ENCODE measurements around the gene SH2D3C.
A peak's percentile ranks its signal among the peaks of the same experiment; 100 is the strongest.

Gene SH2D3C

GRCh38 chr9:127720031-127720864 is 58.2 kb downstream of the SH2D3C start:
- no peak for DNase-seq (ENCODE audit: low spot score)

GRCh38 chr9:127717766-127718165 is 60.7 kb downstream of the SH2D3C start:
- DNase-seq (ENCODE audit: low spot score) = no peak

- no peak for DNase-seq (ENCODE audit: low spot score)
Measured at GRCh38 chr9:127716412-127716811, 62.1 kb downstream of the SH2D3C start.

GRCh38 chr9:127715470-127716337 is 62.8 kb downstream of the SH2D3C start, which contains the start of the genes PTRH1 and TTC16:
PTRH1 (minus strand) TSS chr9:127715663; CDS start chr9:127715639, 24 bp downstream.
TTC16 (plus strand) TSS chr9:127716079; CDS start chr9:127716146, 67 bp downstream.
- peak; percentile 93 for DNase-seq (ENCODE audit: low spot score)

- DNase-seq (ENCODE audit: low spot score) = no peak
Measured at GRCh38 chr9:127714951-127715469, 63.5 kb downstream of the SH2D3C start.

- no peak for DNase-seq (ENCODE audit: low spot score)
Measured at GRCh38 chr9:127714020-127714750, 64.3 kb downstream of the SH2D3C start.

- no peak for DNase-seq (ENCODE audit: low spot score)
Measured at GRCh38 chr9:127712867-127713266, 65.6 kb downstream of the SH2D3C start.

GRCh38 chr9:127712371-127712770 is 66.1 kb downstream of the SH2D3C start:
- DNase-seq (ENCODE audit: low spot score) = no peak

GRCh38 chr9:127711831-127712274 is 66.6 kb downstream of the SH2D3C start:
- DNase-seq (ENCODE audit: low spot score) = no peak

GRCh38 chr9:127711226-127711701 is 67.2 kb downstream of the SH2D3C start:
- no peak for DNase-seq (ENCODE audit: low spot score)

- no peak for DNase-seq (ENCODE audit: low spot score)
Measured at GRCh38 chr9:127710204-127710783, 68.2 kb downstream of the SH2D3C start.

- DNase-seq (ENCODE audit: low spot score) = no peak
Measured at GRCh38 chr9:127708952-127709587, 69.4 kb downstream of the SH2D3C start.

- no peak for DNase-seq (ENCODE audit: low spot score)
Measured at GRCh38 chr9:127707766-127708165, 70.7 kb downstream of the SH2D3C start.

- no peak for DNase-seq (ENCODE audit: low spot score)
Measured at GRCh38 chr9:127706836-127707241, 71.6 kb downstream of the SH2D3C start, which contains the start of gene CFAP157. CFAP157 (plus strand) TSS chr9:127706988; CDS start chr9:127707032, 44 bp downstream.

GRCh38 chr9:127705577-127706379 is 72.7 kb downstream of the SH2D3C start:
- DNase-seq (ENCODE audit: low spot score) = no peak

GRCh38 chr9:127703289-127703946 is 75.0 kb downstream of the SH2D3C start:
- DNase-seq (ENCODE audit: low spot score) = no peak

- DNase-seq (ENCODE audit: low spot score) = peak; percentile 56
Measured at GRCh38 chr9:127700594-127701255, 77.7 kb downstream of the SH2D3C start.

GRCh38 chr9:127700140-127700539 is 78.3 kb downstream of the SH2D3C start:
- no peak for DNase-seq (ENCODE audit: low spot score)
